Measurements from ENCODE around the gene SVOPL.

- TF ChIP-seq, protein P1, sequence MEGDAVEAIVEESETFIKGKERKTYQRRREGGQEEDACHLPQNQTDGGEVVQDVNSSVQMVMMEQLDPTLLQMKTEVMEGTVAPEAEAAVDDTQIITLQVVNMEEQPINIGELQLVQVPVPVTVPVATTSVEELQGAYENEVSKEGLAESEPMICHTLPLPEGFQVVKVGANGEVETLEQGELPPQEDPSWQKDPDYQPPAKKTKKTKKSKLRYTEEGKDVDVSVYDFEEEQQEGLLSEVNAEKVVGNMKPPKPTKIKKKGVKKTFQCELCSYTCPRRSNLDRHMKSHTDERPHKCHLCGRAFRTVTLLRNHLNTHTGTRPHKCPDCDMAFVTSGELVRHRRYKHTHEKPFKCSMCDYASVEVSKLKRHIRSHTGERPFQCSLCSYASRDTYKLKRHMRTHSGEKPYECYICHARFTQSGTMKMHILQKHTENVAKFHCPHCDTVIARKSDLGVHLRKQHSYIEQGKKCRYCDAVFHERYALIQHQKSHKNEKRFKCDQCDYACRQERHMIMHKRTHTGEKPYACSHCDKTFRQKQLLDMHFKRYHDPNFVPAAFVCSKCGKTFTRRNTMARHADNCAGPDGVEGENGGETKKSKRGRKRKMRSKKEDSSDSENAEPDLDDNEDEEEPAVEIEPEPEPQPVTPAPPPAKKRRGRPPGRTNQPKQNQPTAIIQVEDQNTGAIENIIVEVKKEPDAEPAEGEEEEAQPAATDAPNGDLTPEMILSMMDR (IDR thresholded peaks at IDR 0.05), result no peak
- TF ChIP-seq POLR2AphosphoS5 (IDR thresholded peaks at IDR 0.05; ENCODE audit: insufficient read depth in 1 of 2, low read depth in 1 of 2), result no peak
These were observed 68.1 kb downstream of the SVOPL start for GRCh38 chr7:138632826-138633602.
